Transverse colon (tissue), 4 donors: Measurements from ENCODE around the gene PTER.

ENCODE experiments used
- CTCF ChIP-seq, 5 experiments: fragments of 200-600 bp in 3 of 5; fragments of 450-650 bp in 2 of 5; sonication (generic) in 3 of 5; IDR thresholded peaks; 1 replicate in 2 of 5; 2 replicates in 3 of 5; pipeline ENCODE4 v1.5.1; 2016 to 2017; ENCODE audit warnings: antibody characterized with exemption in 5 of 5, inconsistent platforms in 3 of 5, mild to moderate bottlenecking in 2 of 5, moderate library complexity in 1 of 5
- POLR2A ChIP-seq: fragments of 450-650 bp; IDR thresholded peaks from one replicate; pipeline ENCODE4 v1.6.1; 2016; ENCODE audit warnings: antibody characterized with exemption, mild to moderate bottlenecking, moderate library complexity
- POLR2AphosphoS5 ChIP-seq, 3 donors: sonication (generic); formaldehyde crosslinking; IDR thresholded peaks; one replicate each; pipeline ENCODE4 v1.6.1; 2016; ENCODE audit warnings: antibody characterized with exemption in 3 of 3

GRCh38 chr10:16478801-16479200 lies 42.0 kb downstream of the PTER start:
- TF ChIP-seq CTCF (IDR thresholded peaks at IDR 0.05), result no peak
- no peak for TF ChIP-seq POLR2A
- TF ChIP-seq POLR2AphosphoS5 (IDR thresholded peaks at IDR 0.05), result no peak
